ENCODE measurements around the gene HPN. TPM values are rescaled to one million over a fixed set of nuclear protein-coding genes. Genes with fewer than 3 reads are reported as not detected.

The HPN gene
- total RNA-seq, 2 experiments from 2014 or later, result not detected

GRCh38 chr19:35108730-35109129, 67.2 kb downstream of the HPN start:
- H3K4me1 ChIP-seq (ENCODE audit: insufficient read depth, low read length), result no peaks in the 10 kb centered on the region
- ChIA-PET POLR2A (no interaction called here), CTCF (no interaction called here)
- peaks cover 0 to 15% of the 10 kb centered on the region in 2 experiments for H3K9me3 ChIP-seq (ENCODE audit: control insufficient read depth in 1 of 2, insufficient read depth in 1 of 2, low read length in 2 of 2)
- Mint-ChIP-seq H3K27ac (no peak overlapping the region), H3K36me3 (ENCODE audit: low read depth) (no peaks in the 10 kb centered on the region), H3K4me3 (no peak overlapping the region), H3K4me1 (ENCODE audit: low read depth) (no peaks in the 10 kb centered on the region), H3K9me3 (no peaks in the 10 kb centered on the region), H3K27me3 (no peaks in the 10 kb centered on the region)
- DNase-seq (no peak), ATAC-seq (ENCODE audit: poor library complexity) (no peak)
- intact Hi-C loops (cut with DNase I, micrococcal nuclease), result no loop called here
- no peak for TF ChIP-seq CTCF (IDR thresholded peaks at IDR 0.05)
- H3K4me3 ChIP-seq (ENCODE audit: low read length), result no peak overlapping the region
- H3K27me3 ChIP-seq (ENCODE audit: control insufficient read depth in 1 of 2, insufficient read depth in 2 of 2, low read length in 2 of 2), result peaks cover 0 to 2% of the 10 kb centered on the region in 2 experiments
- H3K27ac ChIP-seq (ENCODE audit: low read depth in 1 of 2, low read length in 2 of 2), result no peak overlapping the region
- no peaks in the 10 kb centered on the region for H3K36me3 ChIP-seq (ENCODE audit: insufficient read depth, low read length)

DNA sequence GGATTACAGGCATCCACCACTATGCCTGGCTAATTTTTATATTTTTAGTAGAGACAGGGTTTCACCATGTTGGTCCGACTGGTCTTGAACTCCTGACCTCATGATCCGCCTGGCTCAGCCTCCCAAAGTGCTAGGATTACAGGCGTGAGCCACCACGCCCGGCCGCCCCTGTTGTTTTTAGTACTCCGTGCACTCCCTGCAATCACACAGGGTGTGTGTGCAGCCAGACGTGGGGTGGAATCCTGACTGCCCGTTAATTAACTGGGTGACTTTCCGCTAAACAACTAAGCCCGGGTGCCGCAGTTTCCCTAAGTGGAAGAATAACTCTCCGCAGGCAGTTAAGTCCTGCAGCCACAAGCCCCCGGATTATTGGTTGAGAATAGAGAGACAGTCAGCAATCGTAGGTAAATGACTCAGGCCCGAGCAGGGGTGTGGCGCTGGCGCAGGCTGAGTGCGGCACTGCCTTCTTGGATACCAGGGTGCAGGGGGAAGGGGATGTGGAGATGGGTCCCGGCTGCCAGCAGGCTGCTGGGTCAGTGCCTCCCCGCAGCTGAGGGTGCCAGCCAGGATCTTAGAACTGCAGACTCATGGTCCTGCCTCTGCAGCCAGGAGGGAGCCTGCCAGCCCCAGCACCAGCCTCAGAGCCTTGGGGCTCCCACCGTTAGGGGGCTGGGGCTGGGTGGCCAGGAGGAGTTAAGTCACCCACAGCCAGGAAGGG, 68.0 kb downstream of the HPN start:
- ATAC-seq (ENCODE audit: poor library complexity) (no peak), DNase-seq (no peak)
- H3K36me3 Mint-ChIP-seq (ENCODE audit: low read depth), result no peaks in the 10 kb centered on the region
- POLR2A ChIA-PET, result no interaction called here
- peaks cover 3% of the 10 kb centered on the region for H3K4me1 Mint-ChIP-seq (ENCODE audit: low read depth)
- peaks cover 0 to 2% of the 10 kb centered on the region in 2 experiments for H3K27me3 ChIP-seq (ENCODE audit: control insufficient read depth in 1 of 2, insufficient read depth in 2 of 2, low read length in 2 of 2)
- H3K27ac ChIP-seq (ENCODE audit: low read depth in 1 of 2, low read length in 2 of 2), result no peak overlapping the region
- no peak overlapping the region for H3K27ac Mint-ChIP-seq
- H3K9me3 ChIP-seq (ENCODE audit: control insufficient read depth in 1 of 2, insufficient read depth in 1 of 2, low read length in 2 of 2), result peaks cover 0 to 12% of the 10 kb centered on the region in 2 experiments
- H3K9me3 Mint-ChIP-seq, result no peaks in the 10 kb centered on the region
- no peak for TF ChIP-seq CTCF (IDR thresholded peaks at IDR 0.05)
- no peak overlapping the region for H3K4me3 ChIP-seq (ENCODE audit: low read length)
- CTCF ChIA-PET, result no interaction called here
- no peaks in the 10 kb centered on the region for H3K27me3 Mint-ChIP-seq
- no peak overlapping the region for H3K4me3 Mint-ChIP-seq
- no peaks in the 10 kb centered on the region for H3K36me3 ChIP-seq (ENCODE audit: insufficient read depth, low read length)
- intact Hi-C loops (cut with DNase I, micrococcal nuclease), result no loop called here
- H3K4me1 ChIP-seq (ENCODE audit: insufficient read depth, low read length), result peaks cover 2% of the 10 kb centered on the region

DNA sequence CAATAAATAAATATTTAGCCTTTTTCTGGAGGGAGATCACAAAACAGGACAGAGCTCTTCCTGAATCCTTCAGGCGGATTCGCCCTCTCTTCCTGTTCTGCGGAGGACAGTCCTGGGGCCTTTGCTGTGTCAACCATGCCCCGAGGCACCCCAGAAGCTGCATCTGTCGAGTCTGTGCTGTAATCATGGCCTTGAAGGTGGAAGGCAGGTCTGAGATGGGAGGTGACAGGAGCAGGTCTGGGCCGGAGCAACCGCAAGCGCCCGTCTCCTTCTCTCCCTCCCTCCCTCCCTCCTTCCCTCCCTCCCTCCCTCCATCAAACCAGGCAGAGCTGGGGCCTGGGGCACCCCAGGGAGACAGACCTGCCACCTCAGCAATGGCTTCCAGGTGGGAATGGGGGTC, 69.5 kb downstream of the HPN start:
- POLR2A ChIA-PET, result no interaction called here

More for the DNA sequence above, 69.5 kb downstream of the HPN start:
- CTCF ChIA-PET, result no interaction called here
- H3K36me3 Mint-ChIP-seq (ENCODE audit: low read depth), result no peaks in the 10 kb centered on the region
- peaks cover 6% of the 10 kb centered on the region for H3K4me1 Mint-ChIP-seq (ENCODE audit: low read depth)
- no peak overlapping the region for H3K27ac Mint-ChIP-seq
- Histone ChIP-seq H3K9me3 (ENCODE audit: control insufficient read depth in 1 of 2, insufficient read depth in 1 of 2, low read length in 2 of 2) (peaks cover 0 to 4% of the 10 kb centered on the region in 2 experiments), H3K27ac (ENCODE audit: low read depth in 1 of 2, low read length in 2 of 2) (no peak overlapping the region), H3K4me1 (ENCODE audit: insufficient read depth, low read length) (peaks cover 8% of the 10 kb centered on the region), H3K27me3 (ENCODE audit: control insufficient read depth in 1 of 2, insufficient read depth in 2 of 2, low read length in 2 of 2) (peaks cover 0 to 2% of the 10 kb centered on the region in 2 experiments), H3K36me3 (ENCODE audit: insufficient read depth, low read length) (no peaks in the 10 kb centered on the region), H3K4me3 (ENCODE audit: low read length) (no peak overlapping the region)
- H3K4me3 Mint-ChIP-seq, result no peak overlapping the region
- DNase-seq (no peak), ATAC-seq (ENCODE audit: poor library complexity) (no peak)
- intact Hi-C loops (cut with DNase I, micrococcal nuclease), result no loop called here
- H3K27me3 Mint-ChIP-seq, result no peaks in the 10 kb centered on the region
- no peaks in the 10 kb centered on the region for H3K9me3 Mint-ChIP-seq
- TF ChIP-seq CTCF (IDR thresholded peaks at IDR 0.05), result no peak
